HepG2 (cell line): ENCODE data around the gene SMURF2. TPM values are rescaled to one million over a fixed set of nuclear protein-coding genes. Genes with fewer than 3 reads are reported as not detected.

ENCODE experiments used
- ATAC-seq: fragments of 200-7000 bp; cut with Tn5 transposase; 3 replicates; pipeline ENCODE4 v1.9.1; 2020; ENCODE audit warnings: mild to moderate bottlenecking, moderate library complexity
- BruUV-seq: library from RNA; stranded (reverse); fragments of 400-500 nt; replicated peaks from 2 replicates; lab custom pipeline; 2021; lab: Mats Ljungman, UMichigan
- CTCF ChIA-PET: fragments of 300-600 bp; formaldehyde crosslinking; extraction: SDS; loops from one replicate; lab custom pipeline; 2021; ENCODE audit warnings: low total read pairs, inconsistent platforms, low intra/inter-chr PET ratio; lab: Yijun Ruan, JAX
- POLR2A ChIA-PET: fragments of 350-600 bp; sonication (Branson Sonifier 250); formaldehyde crosslinking; loops from one replicate; lab custom pipeline; 2020; ENCODE audit warnings: antibody characterized with exemption, inconsistent platforms; lab: Yijun Ruan, JAX
- DNase-seq: peaks from one replicate; pipeline ENCODE4 v3.0.0-alpha.2; 2015; ENCODE audit warnings: low spot score
- FAIRE-seq: peaks from 3 replicates; lab custom pipeline; 2011; peaks lifted over from hg19 to GRCh38; lab: Jason Lieb, UNC
- H2AFZ ChIP-seq: one replicate; pipeline ENCODE4 v1.6.1; 2011; ENCODE audit warnings: low read length, inconsistent platforms
- H3K27ac ChIP-seq: fragments of 300-600 bp; 3 replicates; pipeline ENCODE4 v1.8.0; 2011; ENCODE audit warnings: mixed run types, mild to moderate bottlenecking, mixed read lengths, low read length, inconsistent platforms; ENCODE audit not compliant: insufficient read depth; ENCODE audit errors: extremely low read length
- H3K27me3 ChIP-seq, 2 experiments: fragments of 200-600 bp in 1 of 2; 2 replicates in 1 of 2; 3 replicates in 1 of 2; pipeline versions ENCODE4 v1.6.0 to v1.8.0; 2011; ENCODE audit warnings: low read length in 2 of 2, mild to moderate bottlenecking in 2 of 2, moderate library complexity in 2 of 2, inconsistent platforms in 1 of 2; ENCODE audit not compliant: insufficient read depth in 2 of 2, control insufficient read depth in 1 of 2
- H3K36me3 ChIP-seq, 2 experiments: fragments of 200-600 bp in 1 of 2; replicated peaks in 1 of 2; 2 replicates in 1 of 2; 3 replicates in 1 of 2; pipeline versions ENCODE4 v1.5.1 to v1.8.0; 2011; ENCODE audit warnings: low read length in 2 of 2, inconsistent platforms in 1 of 2; ENCODE audit not compliant: insufficient read depth in 2 of 2, control insufficient read depth in 1 of 2
- H3K4me1 ChIP-seq: 2 replicates; pipeline ENCODE4 v1.5.1; 2012; ENCODE audit warnings: low read length, inconsistent platforms; ENCODE audit not compliant: insufficient read depth
- H3K4me2 ChIP-seq: 2 replicates; pipeline ENCODE4 v1.6.0; 2011; ENCODE audit warnings: low read depth, low read length, inconsistent platforms
- H3K4me3 ChIP-seq, 3 experiments: fragments of 200-600 bp in 1 of 3; sonication (generic), shearing (Covaris generic) in 1 of 3; replicated peaks in 1 of 3; 2 replicates each; pipeline ENCODE4 v1.5.1; 2011 to 2016; ENCODE audit warnings: low read length in 3 of 3, inconsistent platforms in 2 of 3, low read depth in 2 of 3, mild to moderate bottlenecking in 2 of 3, control low read depth in 1 of 3, mixed read lengths in 1 of 3; ENCODE audit not compliant: insufficient read depth in 1 of 3
- H3K79me2 ChIP-seq: one replicate; pipeline ENCODE4 v1.6.1; 2011; ENCODE audit warnings: low read length, inconsistent platforms; ENCODE audit not compliant: insufficient read depth
- H3K9ac ChIP-seq: 2 replicates; pipeline ENCODE4 v1.6.0; 2011; ENCODE audit warnings: mild to moderate bottlenecking, low read depth, low read length, inconsistent platforms; ENCODE audit not compliant: insufficient read depth
- H3K9me3 ChIP-seq: 2 replicates; pipeline ENCODE4 v1.5.1; 2012; ENCODE audit warnings: mild to moderate bottlenecking, low read length
- H4K20me1 ChIP-seq: 2 replicates; pipeline ENCODE4 v1.6.0; 2011; ENCODE audit warnings: inconsistent platforms, mild to moderate bottlenecking, low read length, moderate library complexity; ENCODE audit not compliant: insufficient read depth
- EP300 ChIP-seq, 3 experiments: sonication (generic) in 1 of 3; formaldehyde crosslinking in 1 of 3; IDR thresholded peaks; 2 replicates each; pipeline versions ENCODE4 v1.5.1 to v1.6.1; 2011 to 2020; ENCODE audit warnings: low read depth in 2 of 3, low read length in 2 of 3, borderline replicate concordance in 1 of 3, improper control_type of control experiment in 1 of 3, mild to moderate bottlenecking in 1 of 3, missing genetic modification reagents in 1 of 3, moderate library complexity in 1 of 3
- FOXP4 ChIP-seq: sonication (generic); formaldehyde crosslinking; IDR thresholded peaks from 2 replicates; pipeline ENCODE4 v1.4.0; 2020; ENCODE audit warnings: missing genetic modification reagents
- HINFP ChIP-seq: sonication (generic); formaldehyde crosslinking; IDR thresholded peaks from 2 replicates; pipeline ENCODE4 v1.4.0; 2020; ENCODE audit warnings: low read depth, mild to moderate bottlenecking, missing genetic modification reagents
- KLF6 ChIP-seq: IDR thresholded peaks from 2 replicates; pipeline ENCODE4 v1.8.0; 2016; ENCODE audit warnings: missing biosample characterization, missing genetic modification reagents
- MAFF ChIP-seq: IDR thresholded peaks from 2 replicates; pipeline ENCODE4 v1.6.1; 2011; ENCODE audit warnings: low read depth, low read length, improper control_type of control experiment
- NR2F2 ChIP-seq: IDR thresholded peaks from 2 replicates; pipeline ENCODE4 v1.6.1; 2012; ENCODE audit warnings: low read depth, inconsistent platforms, borderline replicate concordance
- SALL2 ChIP-seq: sonication (generic); formaldehyde crosslinking; IDR thresholded peaks from 2 replicates; pipeline ENCODE4 v1.8.1; 2023; ENCODE audit warnings: mild to moderate bottlenecking, missing genetic modification reagents, inconsistent platforms
- TCF12 ChIP-seq, 2 experiments: fragments of 450-650 bp in 1 of 2; sonication (generic) in 1 of 2; formaldehyde crosslinking in 1 of 2; IDR thresholded peaks; 2 replicates each; pipeline versions ENCODE4 v1.6.1 to v1.8.0; 2017 to 2022; ENCODE audit warnings: antibody characterized with exemption in 1 of 2, mild to moderate bottlenecking in 1 of 2, missing genetic modification reagents in 1 of 2, moderate library complexity in 1 of 2
- ZBTB26 ChIP-seq: IDR thresholded peaks from 2 replicates; pipeline ENCODE4 v1.6.1; 2016; ENCODE audit warnings: missing compliant biosample characterization, missing genetic modification reagents, borderline replicate concordance
- ZGPAT ChIP-seq: IDR thresholded peaks from 2 replicates; pipeline ENCODE4 v1.6.1; 2016; ENCODE audit warnings: mild to moderate bottlenecking
- ZNF10 ChIP-seq: sonication (generic); formaldehyde crosslinking; IDR thresholded peaks from 2 replicates; pipeline ENCODE4 v1.4.0; 2020; ENCODE audit warnings: mild to moderate bottlenecking, low read depth, missing genetic modification reagents, borderline replicate concordance
- ZNF572 ChIP-seq: sonication (generic); formaldehyde crosslinking; IDR thresholded peaks from 2 replicates; pipeline ENCODE4 v1.5.1; 2020; ENCODE audit warnings: mild to moderate bottlenecking, missing genetic modification reagents
- ZNF616 ChIP-seq: sonication (generic); formaldehyde crosslinking; IDR thresholded peaks from 2 replicates; pipeline ENCODE4 v1.5.0; 2020; ENCODE audit warnings: low read depth, mild to moderate bottlenecking, missing genetic modification reagents
- ZNF850 ChIP-seq: sonication (generic); formaldehyde crosslinking; conservative IDR thresholded peaks from 2 replicates; pipeline ENCODE4 v1.9.0; 2021; ENCODE audit warnings: mild to moderate bottlenecking, missing genetic modification reagents
- WGBS: methylation state at CpG from one replicate; pipeline ENCODE4 v1.1.6; 2017; ENCODE audit warnings: low lambda C conversion rate; 5-methylcytosine and 5-hydroxymethylcytosine counted together
- in situ Hi-C: cut with HindIII; loops from 2 replicates; pipeline ENCODE4 v1.10.0; 2017; ENCODE audit warnings: low pct_unique_long_range_greater_than_20kb; ENCODE audit not compliant: extremely low pct_ligation_motif_present
- intact Hi-C: fragments of 100-400 bp; cut with micrococcal nuclease; formaldehyde crosslinking; loops from one replicate; pipeline ENCODE4 v1.10.0; 2022; ENCODE audit not compliant: unreplicated experiment
- polyA plus RNA-seq, 8 experiments: library from polyadenylated mRNA; depleted of rRNA in 3 of 8; stranded (reverse) in 7 of 8; unstranded in 1 of 8; fragments of >200 nt; fragmentation: Illumina TruSeq in 4 of 8; extraction: Trizol in 4 of 8; gene quantifications; 2 replicates each; pipeline versions ENCODE4 v1.2.1 to v1.2.3, GENCODE V29; 2011 to 2016; ENCODE audit warnings: low read depth in 4 of 8, missing spikeins in 1 of 8, mixed read lengths in 1 of 8; ENCODE audit not compliant: insufficient read depth in 1 of 8
- total RNA-seq, 5 experiments: library from RNA; depleted of rRNA; stranded (reverse); fragments of >200 nt; fragmentation: Illumina TruSeq; extraction: Trizol; gene quantifications; 2 replicates each; pipeline ENCODE4 v1.2.3, GENCODE V29; 2016; ENCODE audit warnings: low read depth in 1 of 5

SMURF2 gene
- total and polyA plus RNA-seq, 2 of the 13 experiments (the other 11 are each of a cell fraction or from before 2014, with no cell fraction given): 14.9 to 24.3 TPM

- TF ChIP-seq EP300 (IDR thresholded peaks at IDR 0.05; ENCODE audit: low read depth in 2 of 2, low read length in 2 of 2) (no peak), EP300 (CRISPR knock-in tag; IDR thresholded peaks at IDR 0.05; ENCODE audit: borderline replicate concordance) (no peak), FOXP4 (CRISPR knock-in tag) (no peak), SALL2 (CRISPR knock-in tag) (no peak), TCF12 (IDR thresholded peaks at IDR 0.05) (no peak), TCF12 (CRISPR knock-in tag; IDR thresholded peaks at IDR 0.05) (no peak)
Measured at GRCh38 chr17:64532409-64532808, 129.7 kb downstream of the SMURF2 start (continued).

- Histone ChIP-seq H3K4me3 (no peak overlapping the region), H3K79me2 (no peaks in the 10 kb centered on the region), H3K4me2 (no peak overlapping the region), H4K20me1 (no peaks in the 10 kb centered on the region), H3K4me1 (no peaks in the 10 kb centered on the region), H3K9ac (no peak overlapping the region), H3K27me3 (no peaks in the 10 kb centered on the region), H2AFZ (no peak overlapping the region), H3K36me3 (peaks cover 35 to 89% of the 10 kb centered on the region in 2 experiments), H3K9me3 (no peaks in the 10 kb centered on the region), H3K27ac (no peak overlapping the region)
- in situ Hi-C loops: loop anchor here (25.0 kb wide), 1 partner anchor 105 kb away; no protein-coding TSS in a partner anchor
- CTCF ChIA-PET: no interaction called here
- ATAC-seq: no peak
- intact Hi-C loops: loop anchor here (5.0 to 10.0 kb wide), 2 partner anchors 115 to 203 kb away; no protein-coding TSS in a partner anchor
- 94% methylated on average over 5 of the region's 5 CpGs for WGBS
- no peak for DNase-seq
- no peak for FAIRE-seq
- no TSS peak for BruUV-seq
- TF ChIP-seq NR2F2 (no peak), KLF6 (CRISPR knock-in tag) (no peak), ZNF616 (CRISPR knock-in tag) (no peak), HINFP (CRISPR knock-in tag) (no peak), ZNF10 (no peak), ZBTB26 (CRISPR knock-in tag) (no peak), ZGPAT (no peak), ZNF850 (CRISPR knock-in tag) (no peak), MAFF (no peak), ZNF572 (CRISPR knock-in tag) (no peak)
- POLR2A ChIA-PET: interaction anchor here (1.1 kb wide), 1 partner anchor 25 kb away, joined by 3 read pairs; the partner anchor contains the start of gene CEP95
Measured at GRCh38 chr17:64531955-64532371, 130.1 kb downstream of the SMURF2 start.
